HUES6 (cell line): ENCODE data around the gene PLEKHJ1.

ENCODE experiments used
- H3K27ac ChIP-seq: 2 replicates; pipeline ENCODE4 v1.7.0; 2013; ENCODE audit warnings: low read depth, mild to moderate bottlenecking, low read length, inconsistent platforms
- H3K27me3 ChIP-seq: 2 replicates; pipeline ENCODE4 v1.6.1; 2013; ENCODE audit warnings: low read length; ENCODE audit not compliant: control insufficient read depth, insufficient read depth
- H3K36me3 ChIP-seq: 2 replicates; pipeline ENCODE4 v1.6.1; 2013; ENCODE audit warnings: low read length; ENCODE audit not compliant: control insufficient read depth, insufficient read depth
- H3K4me1 ChIP-seq: 2 replicates; pipeline ENCODE4 v1.6.1; 2013; ENCODE audit warnings: low read length; ENCODE audit not compliant: control insufficient read depth, insufficient read depth
- H3K4me3 ChIP-seq: 2 replicates; pipeline ENCODE4 v1.5.1; 2013; ENCODE audit warnings: low read depth, low read length
- H3K9ac ChIP-seq: one replicate; pipeline ENCODE4 v1.6.1; 2013; ENCODE audit warnings: mild to moderate bottlenecking, low read length
- H3K9me3 ChIP-seq: 2 replicates; pipeline ENCODE4 v1.6.1; 2013; ENCODE audit warnings: low read depth, low read length; ENCODE audit not compliant: control insufficient read depth, insufficient read depth

PLEKHJ1 gene

GRCh38 chr19:2188708-2189385 is 47.3 kb downstream of the PLEKHJ1 start:
- Histone ChIP-seq H3K4me3 (no peak overlapping the region), H3K27ac (peak overlapping the region; percentile 45; the same call in 1 of the 2 replicates), H3K27me3 (no peaks in the 10 kb centered on the region), H3K36me3 (peaks cover 73% of the 10 kb centered on the region), H3K9me3 (no peaks in the 10 kb centered on the region), H3K4me1 (peaks cover 9% of the 10 kb centered on the region; the same call in 1 of the 2 replicates), H3K9ac (peak overlapping the region; percentile 7)

GRCh38 chr19:2187159-2187558 is 49.0 kb downstream of the PLEKHJ1 start:
- no peak overlapping the region for H3K4me3 ChIP-seq
- H3K27me3 ChIP-seq = no peaks in the 10 kb centered on the region
- H3K4me1 ChIP-seq = peaks cover 9% of the 10 kb centered on the region; the same call in 1 of the 2 replicates
- no peaks in the 10 kb centered on the region for H3K9me3 ChIP-seq
- H3K9ac ChIP-seq = no peak overlapping the region
- peaks cover 65% of the 10 kb centered on the region for H3K36me3 ChIP-seq
- no peak overlapping the region for H3K27ac ChIP-seq

- H3K4me3 ChIP-seq = no peak overlapping the region
- peak overlapping the region; percentile 9 for H3K9ac ChIP-seq
- H3K27me3 ChIP-seq = no peaks in the 10 kb centered on the region
- H3K4me1 ChIP-seq = peaks cover 9% of the 10 kb centered on the region; the same call in 1 of the 2 replicates
- H3K27ac ChIP-seq = no peak overlapping the region
- H3K36me3 ChIP-seq = peaks cover 58% of the 10 kb centered on the region
- no peaks in the 10 kb centered on the region for H3K9me3 ChIP-seq
These were observed 49.9 kb downstream of the PLEKHJ1 start for GRCh38 chr19:2186071-2186846.

GRCh38 chr19:2185734-2186070 is 50.4 kb downstream of the PLEKHJ1 start:
- Histone ChIP-seq H3K4me3 (no peak overlapping the region), H3K9me3 (no peaks in the 10 kb centered on the region), H3K9ac (no peak overlapping the region), H3K27ac (no peak overlapping the region), H3K4me1 (peaks cover 9% of the 10 kb centered on the region; the same call in 1 of the 2 replicates), H3K27me3 (no peaks in the 10 kb centered on the region), H3K36me3 (peaks cover 58% of the 10 kb centered on the region)

GRCh38 chr19:2184422-2184975 is 51.6 kb downstream of the PLEKHJ1 start:
- H3K4me1 ChIP-seq = peaks cover 9% of the 10 kb centered on the region; the same call in 1 of the 2 replicates
- no peak overlapping the region for H3K4me3 ChIP-seq
- H3K27ac ChIP-seq = no peak overlapping the region
- H3K36me3 ChIP-seq = peaks cover 51% of the 10 kb centered on the region
- H3K9ac ChIP-seq = no peak overlapping the region
- H3K27me3 ChIP-seq = no peaks in the 10 kb centered on the region
- H3K9me3 ChIP-seq = no peaks in the 10 kb centered on the region
